GM12878 (cell line): ENCODE results near the gene GEMIN8.

Source experiments
- TAF1 ChIP-seq: IDR thresholded peaks from 2 replicates; pipeline ENCODE4 v1.6.1; 2011; ENCODE audit warnings: mild to moderate bottlenecking, low read depth, low read length, borderline replicate concordance
- ZBTB40 ChIP-seq: fragments of 450-650 bp; IDR thresholded peaks from 2 replicates; pipeline ENCODE4 v1.6.1; 2016; ENCODE audit warnings: mild to moderate bottlenecking, moderate library complexity, borderline replicate concordance

- TF ChIP-seq TAF1 (no peak), ZBTB40 (no peak)
Measured at GRCh38 chrX:14003028-14003427, 26.7 kb downstream of the GEMIN8 start.
